Spinal cord (tissue), 10 donors: ENCODE data around the gene FRYL. TPM values are rescaled to one million over a fixed set of nuclear protein-coding genes. Genes with fewer than 3 reads are reported as not detected.
"Not testable (repeated sequence)": the region's sequence is repeated elsewhere in the genome, so short reads cannot be mapped to it uniquely, and the experiment has no call there.

Experiments used
- DNase-seq, 6 donors: peaks; one replicate each; pipeline versions ENCODE4 v3.0.0 to v3.0.0-alpha.2; 2013 to 2015; ENCODE audit warnings: low spot score in 6 of 6, low read depth in 4 of 6
- H3K27ac ChIP-seq: one replicate; pipeline ENCODE4 v1.5.1; 2013; ENCODE audit warnings: low read depth, low read length, control low read depth
- H3K27me3 ChIP-seq: one replicate; pipeline ENCODE4 v1.6.1; 2013; ENCODE audit warnings: low read length; ENCODE audit not compliant: control insufficient read depth, insufficient read depth
- H3K36me3 ChIP-seq: one replicate; pipeline ENCODE4 v1.6.1; 2013; ENCODE audit warnings: low read length; ENCODE audit not compliant: control insufficient read depth, insufficient read depth
- H3K4me1 ChIP-seq: one replicate; pipeline ENCODE4 v1.6.1; 2013; ENCODE audit warnings: low read length; ENCODE audit not compliant: control insufficient read depth, insufficient read depth
- H3K4me3 ChIP-seq: one replicate; pipeline ENCODE4 v1.5.1; 2013; ENCODE audit warnings: low read depth, low read length, control low read depth
- H3K9me3 ChIP-seq: one replicate; pipeline ENCODE4 v1.6.1; 2013; ENCODE audit warnings: low read length; ENCODE audit not compliant: control insufficient read depth, insufficient read depth
- WGBS: methylation state at CpG from one replicate; pipeline ENCODE4 v1.1.5; 2013; ENCODE audit warnings: missing lambda C conversion rate; ENCODE audit not compliant: insufficient coverage; 5-methylcytosine and 5-hydroxymethylcytosine counted together
- polyA plus RNA-seq, 2 donors: library from polyadenylated mRNA; unstranded; fragments of 120-200 nt; gene quantifications; one replicate each; pipeline ENCODE4 v1.2.1, GENCODE V29; 2013; ENCODE audit not compliant: insufficient read length in 2 of 2
- total RNA-seq, 2 donors: library from RNA; depleted of rRNA in 1 of 2; stranded (reverse); fragments of 120-200 nt in 1 of 2; fragments of >200 nt in 1 of 2; gene quantifications; one replicate each; pipeline versions ENCODE4 v1.2.3 to v1.2.4, GENCODE V29; 2013 to 2014
- donor health status: healthy.

FRYL gene
- total and polyA plus RNA-seq, 4 donors: 27.0 to 120 (median 55.7) TPM

- DNase-seq: no peak
- Histone ChIP-seq H3K27ac (no peak overlapping the region), H3K36me3 (no peaks in the 10 kb centered on the region), H3K4me3 (no peak overlapping the region), H3K4me1 (no peaks in the 10 kb centered on the region), H3K9me3 (peaks cover 2% of the 10 kb centered on the region), H3K27me3 (no peaks in the 10 kb centered on the region)
- WGBS: no CpG with 5 or more reads among the region's 1 CpG
These were observed 26.9 kb downstream of the FRYL start for GRCh38 chr4:48753159-48753558.

- Histone ChIP-seq H3K27me3 (no peaks in the 10 kb centered on the region), H3K4me3 (no peak overlapping the region), H3K4me1 (no peaks in the 10 kb centered on the region), H3K9me3 (peaks cover 2% of the 10 kb centered on the region), H3K36me3 (no peaks in the 10 kb centered on the region), H3K27ac (no peak overlapping the region)
- 58% methylated on average over 4 of the region's 5 CpGs for WGBS
- no peak for DNase-seq
These were observed 27.4 kb downstream of the FRYL start for GRCh38 chr4:48752726-48753125.

- no peak for DNase-seq
- Histone ChIP-seq H3K4me1 (no peaks in the 10 kb centered on the region), H3K9me3 (peaks cover 2% of the 10 kb centered on the region), H3K27ac (no peak overlapping the region), H3K4me3 (no peak overlapping the region), H3K36me3 (no peaks in the 10 kb centered on the region), H3K27me3 (no peaks in the 10 kb centered on the region)
- WGBS: 78% methylated on average over 1 of the region's 2 CpGs
These were observed 27.8 kb downstream of the FRYL start for GRCh38 chr4:48752246-48752645.

- no peaks in the 10 kb centered on the region for H3K4me1 ChIP-seq
- H3K27ac ChIP-seq: no peak overlapping the region
- no peak overlapping the region for H3K4me3 ChIP-seq
- peaks cover 2% of the 10 kb centered on the region for H3K9me3 ChIP-seq
- DNase-seq: peak in 2 of 6 donors; percentile 28 to 34
- H3K27me3 ChIP-seq: no peaks in the 10 kb centered on the region
- WGBS: 92% methylated on average over 8 of the region's 11 CpGs
- H3K36me3 ChIP-seq: no peaks in the 10 kb centered on the region
These were observed 31.0 kb downstream of the FRYL start for GRCh38 chr4:48748949-48749596.

- H3K27me3 ChIP-seq: no peaks in the 10 kb centered on the region
- DNase-seq: no peak
- H3K36me3 ChIP-seq: no peaks in the 10 kb centered on the region
- 100% methylated on average over 2 of the region's 4 CpGs for WGBS
- no peak overlapping the region for H3K4me3 ChIP-seq
- peaks cover 2% of the 10 kb centered on the region for H3K9me3 ChIP-seq
- no peak overlapping the region for H3K27ac ChIP-seq
- H3K4me1 ChIP-seq: no peaks in the 10 kb centered on the region
These were observed 33.3 kb downstream of the FRYL start for GRCh38 chr4:48746608-48747362.

- not testable (repeated sequence) for H3K27me3 ChIP-seq, H3K4me1 ChIP-seq
- WGBS: no CpG with 5 or more reads among the region's 5 CpGs
These were observed 34.9 kb downstream of the FRYL start for GRCh38 chr4:48745223-48745622.

GRCh38 chr4:48742412-48742811 lies 37.7 kb downstream of the FRYL start:
- no peaks in the 10 kb centered on the region for H3K36me3 ChIP-seq
- no peaks in the 10 kb centered on the region for H3K4me1 ChIP-seq
- DNase-seq: no peak
- H3K9me3 ChIP-seq: no peaks in the 10 kb centered on the region
- no peak overlapping the region for H3K27ac ChIP-seq
- H3K27me3 ChIP-seq: no peaks in the 10 kb centered on the region
- no peak overlapping the region for H3K4me3 ChIP-seq

More at GRCh38 chr4:48745223-48745622, 34.9 kb downstream of the FRYL start:
- H3K27ac ChIP-seq, DNase-seq, H3K4me3 ChIP-seq, H3K9me3 ChIP-seq, H3K36me3 ChIP-seq: not testable (repeated sequence)

GRCh38 chr4:48739560-48740019 lies 40.5 kb downstream of the FRYL start:
- no peaks in the 10 kb centered on the region for H3K4me1 ChIP-seq

GRCh38 chr4:48738856-48739255 lies 41.2 kb downstream of the FRYL start:
- Histone ChIP-seq H3K4me1 (no peaks in the 10 kb centered on the region), H3K27ac (no peak overlapping the region), H3K4me3 (no peak overlapping the region), H3K27me3 (no peaks in the 10 kb centered on the region), H3K36me3 (no peaks in the 10 kb centered on the region), H3K9me3 (no peaks in the 10 kb centered on the region)
- no peak for DNase-seq
- WGBS: 100% methylated on average over 1 of the region's 3 CpGs

More at GRCh38 chr4:48739560-48740019, 40.5 kb downstream of the FRYL start:
- no CpG with 5 or more reads among the region's 3 CpGs for WGBS
- DNase-seq: no peak
- Histone ChIP-seq H3K27me3 (no peaks in the 10 kb centered on the region), H3K27ac (no peak overlapping the region), H3K36me3 (no peaks in the 10 kb centered on the region), H3K4me3 (no peak overlapping the region), H3K9me3 (no peaks in the 10 kb centered on the region)
